ENCODE results near the gene DEPDC1B. TPM values are rescaled to one million over a fixed set of nuclear protein-coding genes. Genes with fewer than 3 reads are reported as not detected.
"Not testable (repeated sequence)": the region's sequence is repeated elsewhere in the genome, so short reads cannot be mapped to it uniquely, and the experiment has no call there.

The DEPDC1B gene
- total RNA-seq, 2 experiments from 2014 or later = 34.2 to 40.3 TPM

DNA sequence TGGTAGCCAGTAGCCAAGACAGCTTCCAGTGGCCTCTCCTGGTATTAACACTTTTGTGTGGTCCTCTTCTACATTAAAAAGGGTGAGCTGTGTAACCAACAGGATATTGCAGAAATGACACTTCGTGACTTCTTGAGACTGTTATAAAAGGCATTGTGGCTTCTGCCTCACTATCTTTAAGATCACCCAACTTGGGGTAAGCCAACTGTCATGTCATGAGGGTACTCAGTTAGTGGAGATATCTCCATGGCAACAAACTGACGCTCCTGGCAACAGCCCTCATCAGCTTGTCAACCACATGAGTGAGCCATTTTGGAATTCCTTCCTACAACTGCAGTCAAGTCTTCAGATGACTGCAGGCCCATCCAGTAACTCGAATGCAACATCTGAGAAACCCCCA, 121.7 kb downstream of the DEPDC1B start:
- peaks cover 2% of the 10 kb centered on the region for H3K36me3 Mint-ChIP-seq (ENCODE audit: low read depth)
- no peaks in the 10 kb centered on the region for H3K4me1 Mint-ChIP-seq
- no peak overlapping the region for H3K27ac Mint-ChIP-seq
- intact Hi-C loops (cut with DNase I, micrococcal nuclease) = no loop called here
- DNase-seq (no peak), ATAC-seq (no peak)
- H3K9me3 Mint-ChIP-seq (ENCODE audit: low read depth) = peaks cover 12% of the 10 kb centered on the region
- POLR2A ChIA-PET = no interaction called here
- CTCF ChIA-PET = interaction anchor here (0.6 kb wide), 1 partner anchor 128 kb away, joined by 3 read pairs; no protein-coding TSS in a partner anchor
- H3K27me3 Mint-ChIP-seq = no peaks in the 10 kb centered on the region
- no peak overlapping the region for H3K4me3 Mint-ChIP-seq

DNA sequence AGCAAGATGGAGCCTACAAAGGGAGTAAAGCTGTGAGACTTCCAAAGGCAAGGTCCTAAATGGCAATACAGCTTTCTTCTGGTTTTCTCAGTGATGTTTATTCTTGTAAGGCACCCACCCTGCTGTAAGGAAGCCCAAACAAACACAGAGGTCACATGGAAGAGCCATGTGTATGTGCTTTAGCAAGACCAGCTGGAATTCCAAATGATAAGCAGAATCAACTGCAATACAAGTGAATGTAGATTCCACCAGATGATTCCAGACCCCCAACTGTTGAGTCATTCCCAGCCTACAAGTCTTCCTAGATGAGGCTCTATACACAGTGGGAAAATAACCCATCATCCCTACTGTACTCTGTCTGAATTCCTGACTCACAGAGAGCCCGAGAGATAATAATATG, 122.8 kb downstream of the DEPDC1B start:
- ATAC-seq (no peak), DNase-seq (no peak)
- Mint-ChIP-seq H3K36me3 (ENCODE audit: low read depth) (peaks cover 2% of the 10 kb centered on the region), H3K27me3 (no peaks in the 10 kb centered on the region), H3K9me3 (ENCODE audit: low read depth) (peaks cover 14% of the 10 kb centered on the region), H3K27ac (no peak overlapping the region), H3K4me1 (no peaks in the 10 kb centered on the region), H3K4me3 (no peak overlapping the region)
- ChIA-PET POLR2A (no interaction called here), CTCF (interaction anchor here (0.6 kb wide), 1 partner anchor 855 kb away, joined by 3 read pairs; no protein-coding TSS in a partner anchor)
- intact Hi-C loops (cut with DNase I, micrococcal nuclease) = no loop called here

DNA sequence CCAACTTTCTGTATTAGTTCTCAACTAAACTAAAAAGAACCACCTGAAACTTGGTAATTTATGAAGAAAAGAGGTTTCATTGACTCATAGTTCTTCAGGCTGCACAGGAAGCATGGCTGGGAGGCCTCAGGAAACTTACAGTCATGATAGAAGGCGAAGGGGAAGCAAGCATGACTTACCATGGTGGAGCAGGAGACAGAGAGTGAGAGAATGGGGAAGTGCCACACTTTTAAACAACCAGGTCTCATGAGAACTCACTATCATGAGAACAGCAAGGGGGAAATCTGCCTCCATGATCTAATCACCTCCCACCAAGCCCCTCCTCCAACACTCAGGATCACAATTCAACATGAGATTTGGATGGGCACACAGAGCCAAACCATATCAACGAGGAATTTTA, 123.5 kb downstream of the DEPDC1B start:
- peaks cover 2% of the 10 kb centered on the region for H3K36me3 Mint-ChIP-seq (ENCODE audit: low read depth)
- DNase-seq = no peak
- H3K27ac Mint-ChIP-seq = no peak overlapping the region
- H3K4me3 Mint-ChIP-seq = no peak overlapping the region
- POLR2A ChIA-PET = no interaction called here
- H3K4me1 Mint-ChIP-seq = no peaks in the 10 kb centered on the region
- intact Hi-C loops (cut with DNase I, micrococcal nuclease) = no loop called here
- no peak for ATAC-seq
- CTCF ChIA-PET = no interaction called here
- H3K27me3 Mint-ChIP-seq = no peaks in the 10 kb centered on the region
- H3K9me3 Mint-ChIP-seq (ENCODE audit: low read depth) = peaks cover 14% of the 10 kb centered on the region

DNA sequence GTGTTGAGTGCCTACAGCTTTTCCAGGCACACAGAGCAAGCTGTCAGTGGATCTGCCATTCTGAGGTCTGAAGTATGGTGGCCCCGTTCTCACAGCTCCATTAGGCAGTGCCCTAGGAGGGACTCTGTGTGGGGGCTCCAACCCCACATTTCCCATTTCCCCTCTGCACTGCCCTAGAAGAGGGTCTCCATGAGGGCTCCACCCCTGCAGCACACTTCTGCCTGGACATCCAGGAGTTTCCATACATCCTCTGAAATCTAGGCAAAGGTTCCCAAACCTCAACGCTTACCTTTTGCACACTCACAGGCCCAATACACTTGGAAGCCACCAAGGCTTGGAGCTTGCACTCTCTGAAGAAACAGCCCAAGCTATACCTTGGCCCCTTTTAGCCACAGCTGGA, 131.3 kb downstream of the DEPDC1B start:
- intact Hi-C loops (cut with DNase I, micrococcal nuclease) = no loop called here
- Mint-ChIP-seq H3K27ac (no peak overlapping the region), H3K4me1 (no peaks in the 10 kb centered on the region), H3K27me3 (no peaks in the 10 kb centered on the region), H3K4me3 (no peak overlapping the region), H3K36me3 (ENCODE audit: low read depth) (no peaks in the 10 kb centered on the region), H3K9me3 (ENCODE audit: low read depth) (peaks cover 14% of the 10 kb centered on the region)
- no peak for DNase-seq
- POLR2A ChIA-PET = interaction anchor here (0.6 kb wide), 1 partner anchor 138 kb away, joined by 3 read pairs; no protein-coding TSS in a partner anchor
- no peak for ATAC-seq
- CTCF ChIA-PET = no interaction called here

DNA sequence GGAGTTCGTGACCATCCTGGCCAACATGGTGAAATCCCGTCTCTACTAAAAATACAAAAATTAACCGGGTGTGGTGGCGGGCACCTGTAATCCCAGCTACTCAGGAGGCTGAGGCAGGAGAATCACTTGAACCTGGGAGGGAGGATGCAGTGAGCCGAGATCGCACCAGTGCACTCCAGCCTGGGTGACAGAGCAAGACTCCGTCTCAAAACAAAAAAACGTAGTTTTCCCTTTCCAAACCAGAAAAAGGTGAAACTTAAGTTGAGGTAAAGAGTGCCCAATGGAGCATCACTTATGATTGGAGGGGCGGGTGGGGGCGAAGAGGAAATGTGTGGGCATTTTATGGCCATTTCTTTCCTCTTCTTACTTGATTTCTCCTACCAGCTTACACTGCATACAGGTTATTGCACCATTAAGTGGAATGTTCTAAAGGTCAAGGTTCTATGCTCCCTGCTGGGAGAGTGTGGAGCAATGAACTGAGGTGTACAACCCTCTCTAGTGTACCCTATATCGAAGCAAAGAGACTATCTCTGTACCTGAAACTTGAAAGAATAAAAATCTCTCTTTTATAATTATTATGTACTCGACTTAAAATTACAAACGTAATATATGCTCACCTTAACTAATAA, 136.2 kb downstream of the DEPDC1B start:
- intact Hi-C loops (cut with DNase I, micrococcal nuclease) = no loop called here
- no peak for DNase-seq
- Mint-ChIP-seq H3K27me3 (no peaks in the 10 kb centered on the region), H3K36me3 (ENCODE audit: low read depth) (no peaks in the 10 kb centered on the region), H3K4me1 (no peaks in the 10 kb centered on the region), H3K4me3 (no peak overlapping the region), H3K27ac (no peak overlapping the region), H3K9me3 (ENCODE audit: low read depth) (peaks cover 5% of the 10 kb centered on the region)
- CTCF ChIA-PET = no interaction called here
- no peak for ATAC-seq
- POLR2A ChIA-PET = no interaction called here

DNA sequence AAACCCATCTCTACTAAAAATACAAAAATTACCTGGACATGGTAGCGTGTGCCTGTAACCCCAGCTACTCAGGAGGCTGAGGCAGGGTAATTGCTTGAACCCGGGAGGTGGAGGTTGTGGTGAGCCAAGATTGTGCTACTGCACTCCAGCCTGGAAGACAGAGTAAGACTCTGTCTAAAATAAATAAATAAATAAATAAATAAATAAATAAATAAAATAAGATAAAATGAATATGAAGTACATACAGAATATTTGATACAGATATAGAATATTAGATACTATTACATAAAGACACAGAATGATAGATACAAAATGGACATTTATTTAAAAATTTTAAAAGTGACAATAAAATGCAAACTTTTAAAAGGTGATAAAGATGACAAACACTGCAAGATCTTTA, 146.7 kb downstream of the DEPDC1B start:
- intact Hi-C loops (cut with DNase I, micrococcal nuclease); H3K36me3 Mint-ChIP-seq (ENCODE audit: low read depth); DNase-seq; H3K9me3 Mint-ChIP-seq (ENCODE audit: low read depth); H3K27me3 Mint-ChIP-seq; POLR2A ChIA-PET; H3K27ac Mint-ChIP-seq; H3K4me1 Mint-ChIP-seq; H3K4me3 Mint-ChIP-seq; ATAC-seq: not testable (repeated sequence)
- CTCF ChIA-PET = interaction anchor here (1.1 kb wide), 1 partner anchor 8 kb away, joined by 3 read pairs; no protein-coding TSS in a partner anchor

DNA sequence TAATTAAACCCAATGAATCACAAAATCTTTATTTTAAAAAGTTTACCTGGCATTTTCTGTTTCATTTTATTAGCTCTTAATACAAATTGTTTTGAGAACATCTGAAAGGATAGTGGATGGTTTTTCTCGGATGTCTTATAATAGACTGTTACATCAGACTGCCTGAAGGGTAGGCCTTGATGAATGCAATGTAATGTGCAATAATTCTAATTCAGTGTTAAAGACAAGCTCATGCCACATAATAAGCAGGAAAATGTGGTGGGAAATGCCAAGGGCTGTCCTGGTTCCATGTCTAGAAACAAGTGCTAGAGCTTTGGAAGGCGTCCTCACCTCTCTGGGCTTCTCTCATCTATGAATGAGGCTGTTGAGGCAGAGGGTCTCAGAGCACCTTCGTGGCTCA, 148.1 kb downstream of the DEPDC1B start:
- ATAC-seq (no peak), DNase-seq (no peak)
- Mint-ChIP-seq H3K27me3 (peaks cover 6% of the 10 kb centered on the region), H3K36me3 (ENCODE audit: low read depth) (no peaks in the 10 kb centered on the region), H3K4me1 (no peaks in the 10 kb centered on the region), H3K27ac (no peak overlapping the region), H3K4me3 (no peak overlapping the region), H3K9me3 (ENCODE audit: low read depth) (no peaks in the 10 kb centered on the region)
- intact Hi-C loops (cut with DNase I, micrococcal nuclease) = no loop called here
- POLR2A ChIA-PET = no interaction called here
- CTCF ChIA-PET = no interaction called here

DNA sequence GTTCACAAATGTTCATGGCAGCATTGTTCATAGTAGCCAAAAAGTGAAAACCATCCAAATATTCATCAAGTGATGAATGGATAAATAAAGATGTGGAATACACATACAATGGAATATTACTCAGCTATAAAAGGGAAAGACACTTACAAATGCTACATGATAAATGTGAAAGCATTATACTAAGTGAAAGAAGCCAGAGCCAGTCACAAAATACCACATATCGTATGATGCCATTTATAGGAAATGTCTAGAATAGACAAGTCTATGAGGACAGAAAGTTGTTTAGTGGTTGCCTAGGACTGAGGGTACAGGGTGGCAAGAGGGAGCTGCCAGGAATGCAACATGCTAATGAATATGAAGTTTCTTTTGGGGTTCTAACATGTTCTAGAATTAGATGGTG, 148.7 kb downstream of the DEPDC1B start:
- Mint-ChIP-seq H3K9me3 (ENCODE audit: low read depth) (no peaks in the 10 kb centered on the region), H3K27me3 (peaks cover 6% of the 10 kb centered on the region), H3K4me1 (no peaks in the 10 kb centered on the region), H3K4me3 (no peak overlapping the region), H3K27ac (no peak overlapping the region), H3K36me3 (ENCODE audit: low read depth) (no peaks in the 10 kb centered on the region)
- intact Hi-C loops (cut with DNase I, micrococcal nuclease) = no loop called here
- ChIA-PET POLR2A (no interaction called here), CTCF (no interaction called here)
- DNase-seq = no peak
- no peak for ATAC-seq

DNA sequence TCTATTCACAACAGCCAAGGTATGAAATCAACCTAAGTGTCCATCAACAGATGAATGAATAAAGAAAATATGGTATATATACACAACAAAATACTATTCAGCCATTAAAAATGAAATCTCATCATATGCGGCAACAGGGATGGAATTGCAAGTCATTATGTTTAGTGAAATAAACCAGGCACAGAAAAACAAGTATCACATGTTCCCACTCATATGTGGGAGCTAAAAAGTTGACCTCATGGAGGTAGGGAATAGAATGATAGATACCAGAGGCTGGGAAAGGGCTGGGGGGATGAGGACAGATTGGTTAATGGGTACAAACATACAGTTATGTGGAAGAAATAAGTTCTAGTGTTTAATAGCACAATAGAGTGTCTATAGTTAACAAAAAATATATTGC, 149.7 kb downstream of the DEPDC1B start:
- Mint-ChIP-seq H3K27me3 (peaks cover 6% of the 10 kb centered on the region), H3K4me1 (no peaks in the 10 kb centered on the region), H3K9me3 (ENCODE audit: low read depth) (no peaks in the 10 kb centered on the region), H3K27ac (no peak overlapping the region), H3K4me3 (no peak overlapping the region), H3K36me3 (ENCODE audit: low read depth) (no peaks in the 10 kb centered on the region)
- POLR2A ChIA-PET = no interaction called here
- ATAC-seq (no peak), DNase-seq (no peak)
- CTCF ChIA-PET = no interaction called here
- intact Hi-C loops (cut with DNase I, micrococcal nuclease) = no loop called here

DNA sequence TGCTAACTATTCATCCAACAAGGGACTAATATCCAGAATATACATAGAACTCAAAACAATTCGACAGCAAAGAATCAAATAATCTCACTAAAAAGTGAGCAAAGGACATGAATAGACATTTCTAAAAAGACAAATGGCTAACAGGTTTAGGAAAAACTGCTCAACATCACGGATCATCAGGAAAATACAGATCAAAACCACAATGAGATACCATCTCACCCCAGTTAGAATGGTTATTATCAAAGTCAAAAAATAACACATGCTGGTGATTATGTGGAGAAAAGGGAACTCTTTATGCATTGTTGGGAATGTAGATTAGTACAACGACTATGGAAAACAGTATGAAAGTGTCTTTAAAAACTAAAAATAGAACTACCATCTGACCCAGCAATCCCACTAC, 150.1 kb downstream of the DEPDC1B start:
- H3K36me3 Mint-ChIP-seq (ENCODE audit: low read depth) = no peaks in the 10 kb centered on the region
- intact Hi-C loops (cut with DNase I, micrococcal nuclease) = no loop called here
- ChIA-PET CTCF (no interaction called here), POLR2A (no interaction called here)
- no peak for DNase-seq
- H3K27ac Mint-ChIP-seq = no peak overlapping the region
- H3K27me3 Mint-ChIP-seq = peaks cover 6% of the 10 kb centered on the region
- H3K9me3 Mint-ChIP-seq (ENCODE audit: low read depth) = no peaks in the 10 kb centered on the region
- no peak overlapping the region for H3K4me3 Mint-ChIP-seq
- ATAC-seq = no peak
- no peaks in the 10 kb centered on the region for H3K4me1 Mint-ChIP-seq

Other genes with a start within 250 kb of the DEPDC1B start
- under 1 TPM; 0.69 to 0.85 TPM for gene ELOVL7, start 144.1 kb upstream of the DEPDC1B start, total RNA-seq
- 10 to 100 TPM in 1 of 2 experiments, 1 to 10 TPM in 1; 9.0 to 12.5 TPM for gene ERCC8, start 244.9 kb upstream of the DEPDC1B start, total RNA-seq
- gene NDUFAF2, start 245.0 kb upstream of the DEPDC1B start, total RNA-seq = 10 to 100 TPM; 39.3 to 46.6 TPM